ENCODE measurements around the gene CDKN1A. TPM values are rescaled to one million over a fixed set of nuclear protein-coding genes. Genes with fewer than 3 reads are reported as not detected.

CDKN1A gene
- total and polyA plus RNA-seq, 10 of the 15 experiments (the other 5 are each of a cell fraction or from before 2014, with no cell fraction given): 25.2 to 637 (median 216) TPM

- no peak for TF ChIP-seq CUX1 (IDR thresholded peaks at IDR 0.05; ENCODE audit: insufficient replicate concordance, low read depth, low read length)
- no peak for TF ChIP-seq CREM (IDR thresholded peaks at IDR 0.05; ENCODE audit: low read depth)
Measured at GRCh38 chr6:36700071-36700812, 21.7 kb downstream of the CDKN1A start (continued).

GRCh38 chr6:36700831-36701230, 22.3 kb downstream of the CDKN1A start:
- ChIA-PET CTCF (interaction anchor here (0.6 to 4.0 kb wide), 8 partner anchors 8 to 358 kb away, joined by 3 to 27 read pairs (median 4); no protein-coding TSS in a partner anchor), RAD21 (ENCODE audit: unreplicated experiment) (interaction anchor here (1.0 kb wide), 1 partner anchor 82 kb away, joined by 3 read pairs; no protein-coding TSS in a partner anchor), SMC1A (ENCODE audit: uncharacterized antibody, unreplicated experiment) (no interaction called here), POLR2A (interaction anchor here (0.6 kb wide), 1 partner anchor 62 kb away, joined by 4 read pairs; no protein-coding TSS in a partner anchor)
- intact Hi-C loops (cut with micrococcal nuclease; ENCODE audit: unreplicated experiment): no loop called here
- H3K9me3 ChIP-seq (replicated peaks; ENCODE audit: control insufficient read depth, insufficient read depth, low read length): no peaks in the 10 kb centered on the region
- no peaks in the 10 kb centered on the region for H4K20me1 ChIP-seq (ENCODE audit: control insufficient read depth, insufficient read depth)
- WGBS (ENCODE audit: insufficient coverage, insufficient replicate concordance, low lambda C conversion rate, missing lambda C conversion rate): 67% methylated on average over 3 of the region's 3 CpGs
- H3K9ac ChIP-seq (ENCODE audit: control insufficient read depth, insufficient read depth, low read length): no peak overlapping the region
- no peak overlapping the region for H2AFZ ChIP-seq (ENCODE audit: control insufficient read depth, low read depth, low read length)
- in situ Hi-C loops (cut with MboI): no loop called here
- H3K4me2 ChIP-seq (ENCODE audit: control insufficient read depth, insufficient read depth): no peak overlapping the region
- H3K4me3 ChIP-seq: no peak overlapping the region
- H3K27me3 ChIP-seq (replicated peaks in 1 of 2; ENCODE audit: control insufficient read depth in 2 of 2, insufficient read depth in 2 of 2, low read length in 1 of 2): no peaks in the 10 kb centered on the region
- FAIRE-seq: no peak
- no peaks in the 10 kb centered on the region for H3K4me1 ChIP-seq (ENCODE audit: control insufficient read depth, insufficient read depth, low read length)
- no peak for DNase-seq (ENCODE audit: low read depth, low spot score)
- no peak; the same call in 2 of the 3 replicates for ATAC-seq
- no peaks in the 10 kb centered on the region for H3K36me3 ChIP-seq (ENCODE audit: control insufficient read depth in 2 of 2, insufficient read depth in 2 of 2, low read length in 1 of 2)
- H3K79me2 ChIP-seq (ENCODE audit: control insufficient read depth, insufficient read depth, low read length): no peaks in the 10 kb centered on the region
- no peak for TF ChIP-seq ETV6 (conservative IDR thresholded peaks at IDR 0.05 in 1 of 2, IDR thresholded peaks at IDR 0.05 in 1 of 2; ENCODE audit: borderline replicate concordance in 1 of 2, low read depth in 1 of 2)
- 0 out of 2 replicates have a peak, but pooled peaks have one; percentile 5 for TF ChIP-seq SPI1 (IDR thresholded peaks at IDR 0.05; ENCODE audit: borderline replicate concordance, insufficient read depth, low read depth, low read length)
- no peak for TF ChIP-seq ZNF622 (IDR thresholded peaks at IDR 0.05)
- TF ChIP-seq HDAC6 (IDR thresholded peaks at IDR 0.05; ENCODE audit: unreplicated experiment): no peak
- no peak overlapping the region for H3K27ac ChIP-seq (ENCODE audit: control insufficient read depth, insufficient read depth)
- BruUV-seq (replicated peaks): no TSS peak
